ENCODE measurements around the gene TYK2. TPM values are rescaled to one million over a fixed set of nuclear protein-coding genes. Genes with fewer than 3 reads are reported as not detected.

TYK2 gene
- total and polyA plus RNA-seq, 5 donors, result 56.3 to 77.0 (median 71.6) TPM

GRCh38 chr19:10320602-10321416 is 59.6 kb downstream of the TYK2 start:
- DNase-seq (no peak), ATAC-seq (no peak)
- intact Hi-C loops (cut with DNase I), result loop anchor here in 1 of 4 donors (10.0 kb wide), 1 partner anchor 46 kb away; the partner anchor contains the start of gene ICAM1
- H3K4me1 ChIP-seq (ENCODE audit: control insufficient read depth, insufficient read depth, low read length), result no peaks in the 10 kb centered on the region
- H3K9me3 ChIP-seq (ENCODE audit: control insufficient read depth, low read length), result no peaks in the 10 kb centered on the region
- H3K27ac ChIP-seq (ENCODE audit: low read length), result no peak overlapping the region
- 94% methylated on average over 32 of the region's 32 CpGs for WGBS
- no peak overlapping the region for H3K4me3 ChIP-seq (ENCODE audit: low read length)
- no peaks in the 10 kb centered on the region for H3K27me3 ChIP-seq (ENCODE audit: control insufficient read depth, insufficient read depth)

GRCh38 chr19:10318807-10319682 is 61.3 kb downstream of the TYK2 start:
- H3K4me1 ChIP-seq (ENCODE audit: control insufficient read depth, insufficient read depth, low read length), result no peaks in the 10 kb centered on the region
- no peaks in the 10 kb centered on the region for H3K27me3 ChIP-seq (ENCODE audit: control insufficient read depth, insufficient read depth)
- H3K27ac ChIP-seq (ENCODE audit: low read length), result no peak overlapping the region
- no peaks in the 10 kb centered on the region for H3K9me3 ChIP-seq (ENCODE audit: control insufficient read depth, low read length)
- WGBS, result 89% methylated on average over 13 of the region's 13 CpGs
- DNase-seq (no peak), ATAC-seq (no peak)
- H3K4me3 ChIP-seq (ENCODE audit: low read length), result no peak overlapping the region
- intact Hi-C loops (cut with DNase I), result no loop called here

- 92% methylated on average over 15 of the region's 15 CpGs for WGBS
- Histone ChIP-seq H3K27me3 (ENCODE audit: control insufficient read depth, insufficient read depth) (no peaks in the 10 kb centered on the region), H3K9me3 (ENCODE audit: control insufficient read depth, low read length) (no peaks in the 10 kb centered on the region), H3K27ac (ENCODE audit: low read length) (no peak overlapping the region), H3K4me1 (ENCODE audit: control insufficient read depth, insufficient read depth, low read length) (no peaks in the 10 kb centered on the region), H3K4me3 (ENCODE audit: low read length) (no peak overlapping the region)
- intact Hi-C loops (cut with DNase I), result no loop called here
- DNase-seq, result no peak
- no peak for ATAC-seq
Observed at GRCh38 chr19:10317857-10318462, 62.4 kb downstream of the TYK2 start.

- no peak for ATAC-seq
- intact Hi-C loops (cut with DNase I), result no loop called here
- DNase-seq, result no peak
Observed at GRCh38 chr19:10317045-10317856, 63.1 kb downstream of the TYK2 start.

GRCh38 chr19:10316229-10317044 is 63.9 kb downstream of the TYK2 start:
- Histone ChIP-seq H3K27me3 (ENCODE audit: control insufficient read depth, insufficient read depth) (no peaks in the 10 kb centered on the region), H3K4me3 (ENCODE audit: low read length) (no peak overlapping the region), H3K4me1 (ENCODE audit: control insufficient read depth, insufficient read depth, low read length) (no peaks in the 10 kb centered on the region), H3K27ac (ENCODE audit: low read length) (no peak overlapping the region), H3K9me3 (ENCODE audit: control insufficient read depth, low read length) (no peaks in the 10 kb centered on the region)
- WGBS, result 62% methylated on average over 19 of the region's 19 CpGs
- ATAC-seq (peak in 1 of 2 donors; percentile 27), DNase-seq (no peak)
- intact Hi-C loops (cut with DNase I), result no loop called here

More at GRCh38 chr19:10317045-10317856, 63.1 kb downstream of the TYK2 start:
- WGBS, result 82% methylated on average over 29 of the region's 29 CpGs
- Histone ChIP-seq H3K9me3 (ENCODE audit: control insufficient read depth, low read length) (no peaks in the 10 kb centered on the region), H3K4me1 (ENCODE audit: control insufficient read depth, insufficient read depth, low read length) (no peaks in the 10 kb centered on the region), H3K27ac (ENCODE audit: low read length) (no peak overlapping the region), H3K27me3 (ENCODE audit: control insufficient read depth, insufficient read depth) (no peaks in the 10 kb centered on the region), H3K4me3 (ENCODE audit: low read length) (no peak overlapping the region)

GRCh38 chr19:10315335-10316214 is 64.8 kb downstream of the TYK2 start, which contains the start of gene FDX2:
TSS of gene FDX2 (minus strand) at chr19:10316015. CDS start at chr19:10315996, 19 bp downstream.
- H3K4me1 ChIP-seq (ENCODE audit: control insufficient read depth, insufficient read depth, low read length), result no peaks in the 10 kb centered on the region
- peak within 1 kb of the TSS; percentile 90 for H3K4me3 ChIP-seq (ENCODE audit: low read length)
- H3K27me3 ChIP-seq (ENCODE audit: control insufficient read depth, insufficient read depth), result no peaks in the 10 kb centered on the region
- no peaks in the 10 kb centered on the region for H3K9me3 ChIP-seq (ENCODE audit: control insufficient read depth, low read length)
- peak; percentile 89 to 97 (median 96) for DNase-seq
- intact Hi-C loops (cut with DNase I), result no loop called here
- H3K27ac ChIP-seq (ENCODE audit: low read length), result peak within 1 kb of the TSS; percentile 6
- ATAC-seq, result peak; percentile 88 to 92
- WGBS, result 1% methylated on average over 55 of the region's 55 CpGs

GRCh38 chr19:10309423-10309822 is 70.9 kb downstream of the TYK2 start, which contains the start of gene ZGLP1:
TSS of gene ZGLP1 (minus strand) at chr19:10309815.
- ATAC-seq, result peak in 1 of 2 donors; percentile 46
- no peak within 1 kb of the TSS for H3K4me3 ChIP-seq (ENCODE audit: low read length)
- intact Hi-C loops (cut with DNase I), result no loop called here
- no peak for DNase-seq
- no peaks in the 10 kb centered on the region for H3K9me3 ChIP-seq (ENCODE audit: control insufficient read depth, low read length)
- 93% methylated on average over 24 of the region's 24 CpGs for WGBS
- H3K4me1 ChIP-seq (ENCODE audit: control insufficient read depth, insufficient read depth, low read length), result no peaks in the 10 kb centered on the region
- H3K27ac ChIP-seq (ENCODE audit: low read length), result no peak within 1 kb of the TSS
- no peaks in the 10 kb centered on the region for H3K27me3 ChIP-seq (ENCODE audit: control insufficient read depth, insufficient read depth)

GRCh38 chr19:10306327-10306726 is 74.0 kb downstream of the TYK2 start:
- WGBS, result 91% methylated on average over 5 of the region's 5 CpGs
- Histone ChIP-seq H3K4me1 (ENCODE audit: control insufficient read depth, insufficient read depth, low read length) (no peaks in the 10 kb centered on the region), H3K4me3 (ENCODE audit: low read length) (no peak overlapping the region), H3K27me3 (ENCODE audit: control insufficient read depth, insufficient read depth) (no peaks in the 10 kb centered on the region), H3K27ac (ENCODE audit: low read length) (no peak overlapping the region), H3K9me3 (ENCODE audit: control insufficient read depth, low read length) (no peaks in the 10 kb centered on the region)
- DNase-seq (no peak), ATAC-seq (no peak)
- intact Hi-C loops (cut with DNase I), result no loop called here

- Histone ChIP-seq H3K27me3 (ENCODE audit: control insufficient read depth, insufficient read depth) (no peaks in the 10 kb centered on the region), H3K4me1 (ENCODE audit: control insufficient read depth, insufficient read depth, low read length) (no peaks in the 10 kb centered on the region), H3K9me3 (ENCODE audit: control insufficient read depth, low read length) (no peaks in the 10 kb centered on the region), H3K27ac (ENCODE audit: low read length) (no peak overlapping the region), H3K4me3 (ENCODE audit: low read length) (no peak overlapping the region)
- ATAC-seq, result peak; percentile 17 to 46
- DNase-seq, result peak; percentile 41 to 77 (median 70)
- WGBS, result 80% methylated on average over 17 of the region's 17 CpGs
- intact Hi-C loops (cut with DNase I), result no loop called here
Observed at GRCh38 chr19:10305139-10305806, 75.1 kb downstream of the TYK2 start.
